ENCODE data around the gene SIGLEC11.

Gene SIGLEC11

GRCh38 chr19:49911381-49912145 lies 49.4 kb downstream of the SIGLEC11 start:
- TF ChIP-seq, protein P1, sequence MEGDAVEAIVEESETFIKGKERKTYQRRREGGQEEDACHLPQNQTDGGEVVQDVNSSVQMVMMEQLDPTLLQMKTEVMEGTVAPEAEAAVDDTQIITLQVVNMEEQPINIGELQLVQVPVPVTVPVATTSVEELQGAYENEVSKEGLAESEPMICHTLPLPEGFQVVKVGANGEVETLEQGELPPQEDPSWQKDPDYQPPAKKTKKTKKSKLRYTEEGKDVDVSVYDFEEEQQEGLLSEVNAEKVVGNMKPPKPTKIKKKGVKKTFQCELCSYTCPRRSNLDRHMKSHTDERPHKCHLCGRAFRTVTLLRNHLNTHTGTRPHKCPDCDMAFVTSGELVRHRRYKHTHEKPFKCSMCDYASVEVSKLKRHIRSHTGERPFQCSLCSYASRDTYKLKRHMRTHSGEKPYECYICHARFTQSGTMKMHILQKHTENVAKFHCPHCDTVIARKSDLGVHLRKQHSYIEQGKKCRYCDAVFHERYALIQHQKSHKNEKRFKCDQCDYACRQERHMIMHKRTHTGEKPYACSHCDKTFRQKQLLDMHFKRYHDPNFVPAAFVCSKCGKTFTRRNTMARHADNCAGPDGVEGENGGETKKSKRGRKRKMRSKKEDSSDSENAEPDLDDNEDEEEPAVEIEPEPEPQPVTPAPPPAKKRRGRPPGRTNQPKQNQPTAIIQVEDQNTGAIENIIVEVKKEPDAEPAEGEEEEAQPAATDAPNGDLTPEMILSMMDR (IDR thresholded peaks at IDR 0.05; ENCODE audit: insufficient read depth, low read length, poor library complexity, severe bottlenecking): no peak
- no peak for TF ChIP-seq EZH2phosphoT487 (conservative IDR thresholded peaks at IDR 0.05; ENCODE audit: low read length)
- peaks cover 13% of the 10 kb centered on the region; the same call in 1 of the 2 replicates for H3F3A ChIP-seq (ENCODE audit: insufficient read depth)
- H4K20me1 ChIP-seq (ENCODE audit: low read depth, low read length): no peaks in the 10 kb centered on the region
- no peaks in the 10 kb centered on the region for H3K9me2 ChIP-seq (replicated peaks; ENCODE audit: insufficient read depth, low read length)
- H3K79me2 ChIP-seq (ENCODE audit: insufficient read depth, low read length): peaks cover 28% of the 10 kb centered on the region; the same call in 1 of the 2 replicates
- peak overlapping the region; percentile 44 for H3K27ac ChIP-seq (ENCODE audit: low read depth, low read length)
- no peak overlapping the region for H3K4me2 ChIP-seq (ENCODE audit: low read depth, low read length, poor library complexity, severe bottlenecking)
- H3K27me3 ChIP-seq (ENCODE audit: low read length): no peaks in the 10 kb centered on the region
- H2AFZ ChIP-seq (ENCODE audit: low read depth, low read length, severe bottlenecking): no peak overlapping the region
- H3K4me3 ChIP-seq (ENCODE audit: insufficient read depth, low read length, poor library complexity, severe bottlenecking): no peak overlapping the region
- no peaks in the 10 kb centered on the region for H3K9me3 ChIP-seq (ENCODE audit: insufficient read depth, low read length)
- no peak overlapping the region; the same call in 1 of the 2 replicates for H3K9ac ChIP-seq (ENCODE audit: low read length)
- no peaks in the 10 kb centered on the region for H3K36me3 ChIP-seq (ENCODE audit: low read length)

DNA sequence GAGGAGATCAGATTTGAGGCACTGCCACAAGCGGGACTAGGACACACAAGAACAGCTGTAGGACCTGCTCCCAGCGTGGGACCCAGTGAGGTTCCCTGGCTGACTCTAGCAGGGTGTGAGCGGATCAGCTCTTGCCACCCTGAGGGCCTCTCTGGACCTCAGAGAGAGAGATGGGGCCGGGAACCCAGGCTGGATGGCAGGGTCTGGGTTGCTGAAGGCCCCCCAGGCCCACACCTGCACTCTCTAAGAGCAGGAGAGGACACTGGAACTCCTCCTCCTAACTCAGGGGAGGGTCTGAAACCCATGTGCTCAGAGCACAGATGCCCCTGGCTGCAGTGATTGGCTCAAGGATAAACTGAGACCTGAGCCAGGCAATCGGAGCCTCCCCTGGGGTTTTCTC lies 50.8 kb downstream of the SIGLEC11 start:
- no peak overlapping the region for H3K27ac ChIP-seq (ENCODE audit: low read depth, low read length)
- H3K9ac ChIP-seq (ENCODE audit: low read length): no peak overlapping the region
- peaks cover 18% of the 10 kb centered on the region; the same call in 1 of the 2 replicates for H3K79me2 ChIP-seq (ENCODE audit: insufficient read depth, low read length)
- H3K9me3 ChIP-seq (ENCODE audit: insufficient read depth, low read length): no peaks in the 10 kb centered on the region
- H3K4me3 ChIP-seq (ENCODE audit: insufficient read depth, low read length, poor library complexity, severe bottlenecking): no peak overlapping the region
- H3F3A ChIP-seq (ENCODE audit: insufficient read depth): peaks cover 17% of the 10 kb centered on the region; the same call in 1 of the 2 replicates
- H3K27me3 ChIP-seq (ENCODE audit: low read length): no peaks in the 10 kb centered on the region
- no peak overlapping the region for H2AFZ ChIP-seq (ENCODE audit: low read depth, low read length, severe bottlenecking)
- H3K9me2 ChIP-seq (replicated peaks; ENCODE audit: insufficient read depth, low read length): no peaks in the 10 kb centered on the region
- no peaks in the 10 kb centered on the region for H3K36me3 ChIP-seq (ENCODE audit: low read length)
- H4K20me1 ChIP-seq (ENCODE audit: low read depth, low read length): no peaks in the 10 kb centered on the region
- TF ChIP-seq, protein P1 (IDR thresholded peaks at IDR 0.05; ENCODE audit: insufficient read depth, low read length, poor library complexity, severe bottlenecking): no peak
- no peak for TF ChIP-seq EZH2phosphoT487 (conservative IDR thresholded peaks at IDR 0.05; ENCODE audit: low read length)
- H3K4me2 ChIP-seq (ENCODE audit: low read depth, low read length, poor library complexity, severe bottlenecking): no peak overlapping the region

- TF ChIP-seq, protein P1 (IDR thresholded peaks at IDR 0.05; ENCODE audit: insufficient read depth, low read length, poor library complexity, severe bottlenecking): no peak
- no peak for TF ChIP-seq EZH2phosphoT487 (conservative IDR thresholded peaks at IDR 0.05; ENCODE audit: low read length)
- Histone ChIP-seq H3K9ac (ENCODE audit: low read length) (no peak overlapping the region), H3K9me3 (ENCODE audit: insufficient read depth, low read length) (no peaks in the 10 kb centered on the region), H3K36me3 (ENCODE audit: low read length) (no peaks in the 10 kb centered on the region), H3K9me2 (replicated peaks; ENCODE audit: insufficient read depth, low read length) (no peaks in the 10 kb centered on the region), H3K79me2 (ENCODE audit: insufficient read depth, low read length) (0 out of 2 replicates have a peak, but pooled peaks cover 9% of the 10 kb centered on the region), H3F3A (ENCODE audit: insufficient read depth) (peaks cover 19% of the 10 kb centered on the region; the same call in 1 of the 2 replicates), H3K27ac (ENCODE audit: low read depth, low read length) (peak overlapping the region; percentile 46), H2AFZ (ENCODE audit: low read depth, low read length, severe bottlenecking) (no peak overlapping the region), H4K20me1 (ENCODE audit: low read depth, low read length) (no peaks in the 10 kb centered on the region), H3K27me3 (ENCODE audit: low read length) (no peaks in the 10 kb centered on the region), H3K4me2 (ENCODE audit: low read depth, low read length, poor library complexity, severe bottlenecking) (no peak overlapping the region), H3K4me3 (ENCODE audit: insufficient read depth, low read length, poor library complexity, severe bottlenecking) (no peak overlapping the region)
Measured at GRCh38 chr19:49908480-49909420, 52.2 kb downstream of the SIGLEC11 start.

All from SU-DHL-6 (cell line).